GM18502 (cell line): ENCODE results near the gene LMNTD1.
"Not testable (repeated sequence)": the region's sequence is repeated elsewhere in the genome, so short reads cannot be mapped to it uniquely, and the experiment has no call there.

Source experiments
- ATAC-seq: cut with Tn5 transposase; IDR thresholded peaks from one replicate; pipeline ENCODE4 v1.9.1; 2021; ENCODE audit warnings: mild to moderate bottlenecking; ENCODE audit not compliant: unreplicated experiment, poor library complexity

Gene LMNTD1

GRCh38 chr12:25436206-25437030 is 116.7 kb downstream of the LMNTD1 start:
- ATAC-seq = peak; percentile 73

- no peak for ATAC-seq
These were observed 117.7 kb downstream of the LMNTD1 start for GRCh38 chr12:25435431-25435830.

DNA sequence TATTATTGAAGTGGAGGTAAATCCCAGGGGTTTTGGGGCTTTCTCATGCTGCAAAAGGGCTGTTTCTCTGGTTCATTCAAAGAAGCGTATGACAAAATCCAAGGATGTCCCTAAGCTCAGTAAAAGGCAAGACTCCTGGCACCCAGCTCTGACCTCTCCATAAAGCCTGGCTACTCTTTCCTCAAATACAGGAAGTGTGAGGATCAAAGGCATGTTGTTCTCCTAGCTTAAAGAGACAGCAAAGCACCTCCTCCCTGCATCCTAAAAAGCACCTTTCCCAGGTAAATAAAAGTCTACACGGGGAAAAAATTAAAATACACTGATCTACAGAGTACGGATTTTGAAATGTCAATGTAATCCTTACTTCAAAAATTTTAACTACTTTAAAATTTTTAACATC is 118.6 kb downstream of the LMNTD1 start:
- no peak for ATAC-seq

- no peak for ATAC-seq
These were observed 119.3 kb downstream of the LMNTD1 start for GRCh38 chr12:25433581-25434325.

DNA sequence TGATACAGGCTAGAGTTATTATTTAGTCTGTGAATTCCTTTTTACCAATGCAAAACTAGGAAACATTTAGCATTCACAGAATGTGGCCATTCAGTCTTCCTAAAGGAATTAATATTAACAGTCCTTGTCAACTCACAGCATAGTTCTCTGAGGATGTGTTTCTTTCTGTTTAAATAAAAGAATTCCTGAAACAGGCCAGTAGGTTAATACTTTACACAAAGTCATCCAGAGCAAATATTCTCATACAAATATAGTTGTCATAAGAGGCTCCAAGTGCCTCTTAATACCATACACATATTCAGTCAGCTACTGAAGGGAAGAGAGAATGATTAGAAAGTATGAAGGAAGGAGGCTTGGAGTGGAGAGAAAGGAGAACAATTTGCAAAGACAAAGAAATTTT is 120.1 kb downstream of the LMNTD1 start:
- no peak for ATAC-seq

- ATAC-seq = no peak
These were observed 125.5 kb downstream of the LMNTD1 start for GRCh38 chr12:25427337-25428249.

DNA sequence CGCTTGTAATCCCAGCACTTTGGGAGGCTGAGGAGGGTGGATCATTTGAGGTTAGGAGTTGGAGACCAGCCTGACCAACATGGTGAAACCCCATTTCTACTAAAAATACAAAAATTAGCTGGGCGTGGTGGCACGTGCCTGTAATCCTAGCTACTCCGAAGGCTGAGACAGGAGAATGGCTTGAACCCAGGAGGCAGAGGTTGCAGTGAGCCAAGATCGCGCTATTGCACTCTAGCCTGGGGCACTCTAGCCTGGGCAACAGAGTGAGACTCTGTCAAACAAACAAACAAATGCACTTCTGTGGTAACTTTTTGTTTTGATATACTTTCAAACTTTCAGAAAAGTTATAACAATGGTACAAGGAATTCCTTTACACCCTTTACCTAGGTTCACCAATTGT is 126.3 kb downstream of the LMNTD1 start:
- not testable (repeated sequence) for ATAC-seq
